Testis (tissue), 3 donors: ENCODE data around the gene STAC. TPM values are rescaled to one million over a fixed set of nuclear protein-coding genes. Genes with fewer than 3 reads are reported as not detected.

ENCODE experiments used
- DNase-seq: peaks from one replicate; pipeline ENCODE4 v3.0.0-alpha.2; 2019
- H3K27ac ChIP-seq, 2 donors: fragments of 200-600 bp; sonication (generic); one replicate each; pipeline ENCODE4 v1.5.1; 2019
- H3K27me3 ChIP-seq: fragments of 200-600 bp; sonication (generic); one replicate; pipeline ENCODE4 v1.5.1; 2019
- H3K36me3 ChIP-seq: fragments of 200-600 bp; sonication (generic); one replicate; pipeline ENCODE4 v1.5.1; 2017; ENCODE audit warnings: low read depth; ENCODE audit errors: missing control alignments
- H3K4me1 ChIP-seq: fragments of 200-600 bp; sonication (generic); one replicate; pipeline ENCODE4 v1.5.1; 2019
- H3K4me3 ChIP-seq, 2 donors: fragments of 200-600 bp; sonication (generic); one replicate each; pipeline ENCODE4 v1.5.1; 2017 to 2019
- H3K9me3 ChIP-seq: fragments of 200-600 bp; sonication (generic); one replicate; pipeline ENCODE4 v1.5.1; 2017
- POLR2A ChIP-seq: fragments of 450-650 bp; IDR thresholded peaks from one replicate; pipeline ENCODE4 v1.6.1; 2017; ENCODE audit warnings: antibody characterized with exemption, mild to moderate bottlenecking, moderate library complexity
- WGBS, 2 donors: methylation state at CpG; one replicate each; pipeline ENCODE4 v1.1.5; 2018; 5-methylcytosine and 5-hydroxymethylcytosine counted together
- intact Hi-C: fragments of 100-400 bp; cut with DNase I; formaldehyde crosslinking; loops from one replicate; pipeline ENCODE4 v1.15.1; 2023; ENCODE audit warnings: low total_unique reads
- polyA plus RNA-seq: library from polyadenylated mRNA; stranded (reverse); fragments of 350-450 nt; fragmentation: Illumina TruSeq; extraction: RNeasy Lipid Tissue Mini Kit (QIAGEN cat#74804); gene quantifications from one replicate; pipeline ENCODE4 v1.2.3, GENCODE V29; 2014; ENCODE audit warnings: low read depth, low replicate concordance; ENCODE audit not compliant: insufficient read depth
- total RNA-seq, 2 donors: library from RNA; depleted of rRNA; stranded (reverse); fragments of >200 nt; gene quantifications; one replicate each; pipeline ENCODE4 v1.2.3, GENCODE V29; 2016
- TF ChIP-seq, protein P1 (sequence below), 3 experiments: fragments of 450-650 bp in 2 of 3; fragments of 200-600 bp in 1 of 3; sonication (generic) in 1 of 3; IDR thresholded peaks; one replicate each; pipeline ENCODE4 v1.5.1; 2016 to 2019; ENCODE audit warnings: antibody characterized with exemption in 3 of 3, mild to moderate bottlenecking in 2 of 3, moderate library complexity in 1 of 3

Gene STAC
- total and polyA plus RNA-seq, 3 donors from 2014 or later, result 4.8 to 9.4 (median 7.1) TPM

DNA sequence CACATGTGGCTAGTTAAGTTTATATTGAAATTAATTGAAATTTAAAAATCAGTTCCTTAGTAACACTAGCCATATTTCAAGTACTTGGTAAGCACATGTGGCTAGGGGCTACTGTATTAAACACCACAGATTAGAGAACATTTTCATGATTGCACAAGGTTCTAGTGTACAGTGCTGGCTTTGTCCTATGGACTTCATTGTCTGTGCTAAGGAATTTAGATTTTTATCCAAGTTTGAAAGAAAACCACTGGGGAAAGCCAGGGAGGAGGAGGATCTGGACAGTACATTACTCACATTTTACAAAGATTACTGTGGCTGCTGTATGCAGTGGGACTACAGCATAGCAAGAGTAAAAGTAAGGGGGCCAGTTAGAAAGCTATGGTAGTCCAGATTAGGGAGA is 13.9 kb downstream of the STAC start:
- no peaks in the 10 kb centered on the region for H3K9me3 ChIP-seq
- TF ChIP-seq POLR2A, result no peak
- TF ChIP-seq, protein P1, sequence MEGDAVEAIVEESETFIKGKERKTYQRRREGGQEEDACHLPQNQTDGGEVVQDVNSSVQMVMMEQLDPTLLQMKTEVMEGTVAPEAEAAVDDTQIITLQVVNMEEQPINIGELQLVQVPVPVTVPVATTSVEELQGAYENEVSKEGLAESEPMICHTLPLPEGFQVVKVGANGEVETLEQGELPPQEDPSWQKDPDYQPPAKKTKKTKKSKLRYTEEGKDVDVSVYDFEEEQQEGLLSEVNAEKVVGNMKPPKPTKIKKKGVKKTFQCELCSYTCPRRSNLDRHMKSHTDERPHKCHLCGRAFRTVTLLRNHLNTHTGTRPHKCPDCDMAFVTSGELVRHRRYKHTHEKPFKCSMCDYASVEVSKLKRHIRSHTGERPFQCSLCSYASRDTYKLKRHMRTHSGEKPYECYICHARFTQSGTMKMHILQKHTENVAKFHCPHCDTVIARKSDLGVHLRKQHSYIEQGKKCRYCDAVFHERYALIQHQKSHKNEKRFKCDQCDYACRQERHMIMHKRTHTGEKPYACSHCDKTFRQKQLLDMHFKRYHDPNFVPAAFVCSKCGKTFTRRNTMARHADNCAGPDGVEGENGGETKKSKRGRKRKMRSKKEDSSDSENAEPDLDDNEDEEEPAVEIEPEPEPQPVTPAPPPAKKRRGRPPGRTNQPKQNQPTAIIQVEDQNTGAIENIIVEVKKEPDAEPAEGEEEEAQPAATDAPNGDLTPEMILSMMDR (IDR thresholded peaks at IDR 0.05), result no peak
- DNase-seq, result no peak
- H3K27me3 ChIP-seq, result no peaks in the 10 kb centered on the region
- H3K36me3 ChIP-seq, result no peaks in the 10 kb centered on the region
- H3K27ac ChIP-seq, result no peak overlapping the region
- H3K4me1 ChIP-seq, result no peaks in the 10 kb centered on the region
- no peak overlapping the region for H3K4me3 ChIP-seq
- intact Hi-C loops, result no loop called here

DNA sequence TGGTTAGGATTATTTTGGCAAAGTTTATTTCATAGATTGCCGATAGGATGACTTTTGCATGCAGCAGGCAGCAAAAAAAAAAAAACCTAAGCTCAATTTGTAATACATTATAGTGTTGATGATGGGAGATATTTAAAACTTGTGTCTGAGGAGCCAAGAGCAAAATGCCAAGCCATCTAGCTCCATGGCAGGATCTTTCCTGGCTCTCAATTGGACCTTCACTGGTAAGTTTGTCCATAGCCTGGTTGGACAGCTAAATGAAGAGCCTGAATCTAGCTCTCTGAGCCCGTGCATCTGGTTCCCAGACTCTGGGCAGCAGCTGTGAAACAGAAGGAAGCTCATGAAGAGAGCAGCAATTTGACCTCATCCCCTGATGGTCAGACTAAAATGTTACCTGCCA is 17.5 kb downstream of the STAC start:
- TF ChIP-seq, protein P1 (IDR thresholded peaks at IDR 0.05), result no peak
- TF ChIP-seq POLR2A, result no peak
- no peaks in the 10 kb centered on the region for H3K9me3 ChIP-seq
- H3K4me3 ChIP-seq, result no peak overlapping the region
- H3K4me1 ChIP-seq, result no peaks in the 10 kb centered on the region
- intact Hi-C loops, result no loop called here
- no peaks in the 10 kb centered on the region for H3K27me3 ChIP-seq
- WGBS, 2 donors, result 85% methylated on average over 2 of the region's 2 CpGs
- no peak for DNase-seq
- no peak overlapping the region for H3K27ac ChIP-seq
- H3K36me3 ChIP-seq, result no peaks in the 10 kb centered on the region

DNA sequence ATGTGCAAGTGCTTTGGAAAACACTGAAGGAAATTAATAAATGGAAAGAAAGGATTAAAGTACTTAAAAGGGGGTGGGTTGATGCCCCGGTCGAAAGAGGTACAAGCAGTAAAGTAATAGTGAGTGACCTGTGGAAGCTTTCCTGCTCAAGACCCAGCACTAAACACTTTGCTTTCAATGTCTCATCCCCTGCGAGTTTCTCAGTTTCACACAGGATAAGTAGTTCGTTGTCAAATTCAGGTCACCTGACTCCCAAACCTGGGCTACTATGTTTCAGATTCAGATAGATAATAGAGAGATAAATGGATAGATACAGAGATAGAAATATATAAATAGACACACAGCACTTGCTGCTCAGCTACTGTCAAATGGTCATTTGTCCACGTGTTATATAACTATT is 19.6 kb downstream of the STAC start:
- H3K4me1 ChIP-seq, result no peaks in the 10 kb centered on the region
- no peak overlapping the region for H3K4me3 ChIP-seq
- H3K9me3 ChIP-seq, result no peaks in the 10 kb centered on the region
- no peak for DNase-seq
- H3K36me3 ChIP-seq, result no peaks in the 10 kb centered on the region
- TF ChIP-seq, protein P1 (IDR thresholded peaks at IDR 0.05), result no peak
- TF ChIP-seq POLR2A, result no peak
- intact Hi-C loops, result no loop called here
- 77 to 88% methylated on average over 5 of the region's 5 CpGs for WGBS, 2 donors
- no peaks in the 10 kb centered on the region for H3K27me3 ChIP-seq
- H3K27ac ChIP-seq, result no peak overlapping the region

DNA sequence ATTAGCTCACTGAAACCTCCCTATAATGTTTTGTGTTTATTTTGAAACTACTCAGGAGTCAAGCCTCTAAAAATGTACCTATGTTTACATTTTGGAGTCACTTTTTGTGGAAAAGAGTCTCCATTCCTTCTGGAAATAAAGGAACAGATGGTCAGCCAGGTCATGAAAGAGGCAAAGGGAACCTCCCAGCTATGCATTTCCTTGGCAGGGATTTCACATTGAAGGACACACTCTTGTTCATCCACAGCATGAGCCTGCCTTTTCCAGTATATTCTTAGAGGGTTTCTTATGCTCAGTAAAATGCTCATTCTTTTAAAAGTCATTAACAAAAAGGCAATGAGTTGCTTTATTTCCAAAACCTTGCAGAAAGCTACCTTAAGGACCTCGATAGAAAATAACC is 20.8 kb downstream of the STAC start:
- 89 to 92% methylated on average over 1 of the region's 1 CpG for whole genome bisulfite sequencing, 2 donors
- H3K9me3 ChIP-seq, result no peaks in the 10 kb centered on the region
- TF ChIP-seq, protein P1 (IDR thresholded peaks at IDR 0.05), result no peak
- TF ChIP-seq POLR2A, result no peak

DNA sequence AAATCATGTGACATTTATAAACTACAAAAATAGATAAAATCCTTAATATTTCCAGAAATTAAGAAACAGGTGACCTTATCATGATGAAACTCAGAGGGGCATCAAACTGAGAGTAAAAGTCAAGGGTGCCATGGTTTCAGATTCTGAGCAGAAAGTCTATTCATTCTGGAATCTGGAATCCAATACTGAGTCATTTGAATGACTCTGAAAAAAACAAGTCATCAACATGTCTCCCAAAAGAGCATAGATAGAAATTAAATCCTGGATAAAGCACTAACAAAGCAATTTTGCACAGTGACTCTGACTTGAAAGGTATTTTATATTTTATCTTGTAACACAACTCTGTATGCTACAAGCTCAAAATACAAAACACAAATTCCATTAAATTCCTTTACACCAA is 23.4 kb downstream of the STAC start:
- intact Hi-C loops, result no loop called here
- no peaks in the 10 kb centered on the region for H3K27me3 ChIP-seq
- H3K4me1 ChIP-seq, result no peaks in the 10 kb centered on the region
- H3K9me3 ChIP-seq, result no peaks in the 10 kb centered on the region
- no peaks in the 10 kb centered on the region for H3K36me3 ChIP-seq
- TF ChIP-seq, protein P1 (IDR thresholded peaks at IDR 0.05), result no peak
- no peak for TF ChIP-seq POLR2A
- H3K27ac ChIP-seq, result no peak overlapping the region
- DNase-seq, result no peak
- no peak overlapping the region for H3K4me3 ChIP-seq

More for the DNA sequence above, 20.8 kb downstream of the STAC start:
- no peak for DNase-seq
- Histone ChIP-seq H3K4me1 (no peaks in the 10 kb centered on the region), H3K27ac (no peak overlapping the region), H3K27me3 (no peaks in the 10 kb centered on the region), H3K4me3 (no peak overlapping the region), H3K36me3 (no peaks in the 10 kb centered on the region)
- intact Hi-C loops, result no loop called here
